Esophagus (tissue), 2 donors: ENCODE measurements around the gene ATP8A2. TPM values are rescaled to one million over a fixed set of nuclear protein-coding genes. Genes with fewer than 3 reads are reported as not detected.

Experiments used
- H3K27ac ChIP-seq, 2 donors: one replicate each; pipeline ENCODE4 v1.5.1; 2013; ENCODE audit warnings: low read depth in 2 of 2, mild to moderate bottlenecking in 2 of 2, inconsistent platforms in 1 of 2, low read length in 1 of 2, moderate library complexity in 1 of 2
- H3K27me3 ChIP-seq, 2 donors: one replicate each; pipeline ENCODE4 v1.6.1; 2013; ENCODE audit warnings: low read length in 2 of 2, control low read depth in 1 of 2, mild to moderate bottlenecking in 1 of 2; ENCODE audit not compliant: insufficient read depth in 2 of 2, control insufficient read depth in 1 of 2
- H3K36me3 ChIP-seq, 2 donors: one replicate each; pipeline ENCODE4 v1.6.1; 2013; ENCODE audit warnings: low read length in 1 of 2; ENCODE audit not compliant: control insufficient read depth in 2 of 2, insufficient read depth in 2 of 2
- H3K4me1 ChIP-seq, 2 donors: one replicate each; pipeline ENCODE4 v1.6.1; 2013; ENCODE audit warnings: low read length in 1 of 2; ENCODE audit not compliant: control insufficient read depth in 2 of 2, insufficient read depth in 2 of 2
- H3K4me3 ChIP-seq, 2 donors: one replicate each; pipeline ENCODE4 v1.5.1; 2013; ENCODE audit warnings: low read length in 2 of 2, mild to moderate bottlenecking in 2 of 2, low read depth in 1 of 2, moderate library complexity in 1 of 2
- H3K9me3 ChIP-seq, 2 donors: one replicate each; pipeline ENCODE4 v1.6.1; 2013; ENCODE audit warnings: mild to moderate bottlenecking in 2 of 2, low read depth in 1 of 2, low read length in 1 of 2, moderate library complexity in 1 of 2; ENCODE audit not compliant: control insufficient read depth in 2 of 2, insufficient read depth in 1 of 2
- WGBS, 2 donors: extraction: QIAGEN DNeasy Blood & Tissue Kit; methylation state at CpG; one replicate each; pipeline ENCODE4 v1.1.7; 2013; 5-methylcytosine and 5-hydroxymethylcytosine counted together
- polyA plus RNA-seq, 2 donors: library from polyadenylated mRNA; stranded (reverse); fragments of 200-250 nt; gene quantifications; one replicate each; pipeline ENCODE4 v1.2.3, GENCODE V29; 2013
- donor health status: healthy with polysubstance abuse.
- donor health status: Bipolar disorder and iron deficiency.

Gene ATP8A2
- polyA plus RNA-seq, 2 donors: 0.01 TPM; not detected in 1

GRCh38 chr13:25406377-25406776, 34.6 kb downstream of the ATP8A2 start:
- H3K27me3 ChIP-seq: no peaks in the 10 kb centered on the region
- H3K9me3 ChIP-seq: peaks cover 0 to 2% of the 10 kb centered on the region in 2 donors
- no peaks in the 10 kb centered on the region for H3K4me1 ChIP-seq
- H3K36me3 ChIP-seq: no peaks in the 10 kb centered on the region
- WGBS, 2 donors: 63 to 81% methylated on average over 1 of the region's 1 CpG
- H3K27ac ChIP-seq: no peak overlapping the region
- no peak overlapping the region for H3K4me3 ChIP-seq

- Histone ChIP-seq H3K4me3 (no peak overlapping the region), H3K9me3 (peaks cover 0 to 2% of the 10 kb centered on the region in 2 donors), H3K27ac (no peak overlapping the region), H3K27me3 (no peaks in the 10 kb centered on the region), H3K36me3 (no peaks in the 10 kb centered on the region), H3K4me1 (no peaks in the 10 kb centered on the region)
- 73 to 79% methylated on average over 5 of the region's 5 CpGs for WGBS, 2 donors
These were observed 38.2 kb downstream of the ATP8A2 start for GRCh38 chr13:25409938-25410337.

- no peaks in the 10 kb centered on the region for H3K4me1 ChIP-seq
- no peak overlapping the region for H3K27ac ChIP-seq
- H3K36me3 ChIP-seq: no peaks in the 10 kb centered on the region
- no peaks in the 10 kb centered on the region for H3K27me3 ChIP-seq
- no peak overlapping the region for H3K4me3 ChIP-seq
- WGBS, 2 donors: 70 to 74% methylated on average over 1 of the region's 1 CpG
- peaks cover 0 to 2% of the 10 kb centered on the region in 2 donors for H3K9me3 ChIP-seq
These were observed 43.5 kb downstream of the ATP8A2 start for GRCh38 chr13:25415241-25415640.

- Histone ChIP-seq H3K27ac (no peak overlapping the region), H3K4me3 (no peak overlapping the region), H3K4me1 (no peaks in the 10 kb centered on the region), H3K27me3 (no peaks in the 10 kb centered on the region), H3K36me3 (no peaks in the 10 kb centered on the region), H3K9me3 (no peaks in the 10 kb centered on the region)
- 53 to 59% methylated on average over 2 of the region's 2 CpGs for WGBS, 2 donors
These were observed 45.8 kb downstream of the ATP8A2 start for GRCh38 chr13:25417535-25417934.

- Histone ChIP-seq H3K27ac (no peak overlapping the region), H3K27me3 (no peaks in the 10 kb centered on the region), H3K9me3 (no peaks in the 10 kb centered on the region), H3K4me3 (no peak overlapping the region), H3K4me1 (no peaks in the 10 kb centered on the region), H3K36me3 (no peaks in the 10 kb centered on the region)
- WGBS, 2 donors: 69 to 82% methylated on average over 2 of the region's 2 CpGs
These were observed 48.4 kb downstream of the ATP8A2 start for GRCh38 chr13:25420161-25420560.

GRCh38 chr13:25421612-25422011, 49.8 kb downstream of the ATP8A2 start:
- no peak overlapping the region for H3K27ac ChIP-seq
- no peaks in the 10 kb centered on the region for H3K9me3 ChIP-seq
- no peak overlapping the region for H3K4me3 ChIP-seq
- no peaks in the 10 kb centered on the region for H3K4me1 ChIP-seq
- 49 to 58% methylated on average over 6 of the region's 6 CpGs for WGBS, 2 donors
- no peaks in the 10 kb centered on the region for H3K27me3 ChIP-seq
- no peaks in the 10 kb centered on the region for H3K36me3 ChIP-seq

- H3K4me1 ChIP-seq: no peaks in the 10 kb centered on the region
- 29 to 36% methylated on average over 2 of the region's 2 CpGs for WGBS, 2 donors
- no peaks in the 10 kb centered on the region for H3K36me3 ChIP-seq
- H3K27me3 ChIP-seq: no peaks in the 10 kb centered on the region
- H3K4me3 ChIP-seq: no peak overlapping the region
- H3K9me3 ChIP-seq: no peaks in the 10 kb centered on the region
- no peak overlapping the region for H3K27ac ChIP-seq
These were observed 50.4 kb downstream of the ATP8A2 start for GRCh38 chr13:25422153-25422552.

GRCh38 chr13:25423831-25424230, 52.1 kb downstream of the ATP8A2 start:
- 67 to 80% methylated on average over 4 of the region's 4 CpGs for WGBS, 2 donors
- Histone ChIP-seq H3K4me3 (no peak overlapping the region), H3K4me1 (no peaks in the 10 kb centered on the region), H3K9me3 (no peaks in the 10 kb centered on the region), H3K27ac (no peak overlapping the region), H3K27me3 (no peaks in the 10 kb centered on the region), H3K36me3 (no peaks in the 10 kb centered on the region)

- H3K36me3 ChIP-seq: no peaks in the 10 kb centered on the region
- H3K27me3 ChIP-seq: no peaks in the 10 kb centered on the region
- H3K27ac ChIP-seq: no peak overlapping the region
- no peaks in the 10 kb centered on the region for H3K4me1 ChIP-seq
- 70 to 76% methylated on average over 6 of the region's 6 CpGs for WGBS, 2 donors
- H3K4me3 ChIP-seq: no peak overlapping the region
- no peaks in the 10 kb centered on the region for H3K9me3 ChIP-seq
These were observed 57.7 kb downstream of the ATP8A2 start for GRCh38 chr13:25429466-25429865.

- H3K4me1 ChIP-seq: no peaks in the 10 kb centered on the region
- no peaks in the 10 kb centered on the region for H3K36me3 ChIP-seq
- H3K4me3 ChIP-seq: no peak overlapping the region
- no peaks in the 10 kb centered on the region for H3K27me3 ChIP-seq
- WGBS, 2 donors: 54 to 57% methylated on average over 2 of the region's 2 CpGs
- H3K27ac ChIP-seq: no peak overlapping the region
- H3K9me3 ChIP-seq: no peaks in the 10 kb centered on the region
These were observed 60.9 kb downstream of the ATP8A2 start for GRCh38 chr13:25432691-25433090.
